Limb (tissue), 2 donors: Measurements from ENCODE around the gene POLR3F.
"Not testable (repeated sequence)": the region's sequence is repeated elsewhere in the genome, so short reads cannot be mapped to it uniquely, and the experiment has no call there.

Experiments used
- DNase-seq, 2 donors: peaks; one replicate each; pipeline ENCODE4 v3.0.0-alpha.2; 2016; ENCODE audit errors: extremely low spot score in 2 of 2

The POLR3F gene

GRCh38 chr20:18466894-18467730, at the start of gene POLR3F, which contains the start of gene DZANK1:
Gene POLR3F, plus strand, starts transcription at chr20:18467390. Its CDS starts 117 bp downstream, at chr20:18467507.
Gene DZANK1, minus strand, starts transcription at chr20:18467030. Its CDS starts 1,672 bp downstream, at chr20:18465358.
- peak; percentile 97 to 98 for DNase-seq

GRCh38 chr20:18421608-18422007, 45.6 kb upstream of the POLR3F start:
- DNase-seq = no peak

GRCh38 chr20:18427214-18427613, 40.0 kb upstream of the POLR3F start:
- no peak for DNase-seq

GRCh38 chr20:18428490-18429173, 38.6 kb upstream of the POLR3F start:
- DNase-seq = no peak

GRCh38 chr20:18430172-18430826, 36.9 kb upstream of the POLR3F start:
- DNase-seq = no peak

GRCh38 chr20:18431206-18431605, 36.0 kb upstream of the POLR3F start:
- DNase-seq = no peak

GRCh38 chr20:18436847-18437246, 30.3 kb upstream of the POLR3F start:
- no peak for DNase-seq

- no peak for DNase-seq
Observed at GRCh38 chr20:18440403-18440802, 26.8 kb upstream of the POLR3F start.

- no peak for DNase-seq
Observed at GRCh38 chr20:18443886-18444285, 23.3 kb upstream of the POLR3F start.

- no peak for DNase-seq
Observed at GRCh38 chr20:18456600-18456999, 10.6 kb upstream of the POLR3F start.

- DNase-seq = no peak
Observed at GRCh38 chr20:18465536-18466200, 1.5 kb upstream of the POLR3F start.

- no peak for DNase-seq
Observed at GRCh38 chr20:18466574-18466893, 656 bp upstream of the POLR3F start.

GRCh38 chr20:18477218-18477617, 10.0 kb downstream of the POLR3F start:
- no peak for DNase-seq

- DNase-seq = no peak
Observed at GRCh38 chr20:18477821-18478220, 10.6 kb downstream of the POLR3F start.

GRCh38 chr20:18481596-18481995, 14.4 kb downstream of the POLR3F start:
- no peak for DNase-seq

GRCh38 chr20:18488301-18488700, 21.1 kb downstream of the POLR3F start:
- no peak for DNase-seq

- DNase-seq = no peak
Observed at GRCh38 chr20:18496042-18496441, 28.9 kb downstream of the POLR3F start.

- peak; percentile 87 to 90 for DNase-seq
Observed at GRCh38 chr20:18496740-18497592, 29.8 kb downstream of the POLR3F start, which contains the start of gene RBBP9. Gene RBBP9, minus strand, starts transcription at chr20:18497225. Its CDS starts 58 bp downstream, at chr20:18497167.

- DNase-seq = no peak
Observed at GRCh38 chr20:18497603-18498002, 30.4 kb downstream of the POLR3F start.

GRCh38 chr20:18501672-18502071, 34.5 kb downstream of the POLR3F start:
- not testable (repeated sequence) for DNase-seq
